Fibroblast of lung (primary cell): Measurements from ENCODE around the gene PRELP.

ENCODE experiments used
- EZH2 ChIP-seq: IDR thresholded peaks from 2 replicates; pipeline ENCODE4 v1.5.1; 2012; ENCODE audit warnings: low read length, control low read depth, mild to moderate bottlenecking; ENCODE audit errors: missing control alignments
- TF ChIP-seq, protein P1 (sequence below), 2 donors: IDR thresholded peaks in 1 of 2; conservative IDR thresholded peaks in 1 of 2; 1 replicate in 1 of 2; 2 replicates in 1 of 2; pipeline ENCODE4 v1.5.1; 2011 to 2012; ENCODE audit warnings: low read length in 2 of 2, control low read depth in 1 of 2, inconsistent platforms in 1 of 2, low read depth in 1 of 2, mild to moderate bottlenecking in 1 of 2

- TF ChIP-seq, protein P1, sequence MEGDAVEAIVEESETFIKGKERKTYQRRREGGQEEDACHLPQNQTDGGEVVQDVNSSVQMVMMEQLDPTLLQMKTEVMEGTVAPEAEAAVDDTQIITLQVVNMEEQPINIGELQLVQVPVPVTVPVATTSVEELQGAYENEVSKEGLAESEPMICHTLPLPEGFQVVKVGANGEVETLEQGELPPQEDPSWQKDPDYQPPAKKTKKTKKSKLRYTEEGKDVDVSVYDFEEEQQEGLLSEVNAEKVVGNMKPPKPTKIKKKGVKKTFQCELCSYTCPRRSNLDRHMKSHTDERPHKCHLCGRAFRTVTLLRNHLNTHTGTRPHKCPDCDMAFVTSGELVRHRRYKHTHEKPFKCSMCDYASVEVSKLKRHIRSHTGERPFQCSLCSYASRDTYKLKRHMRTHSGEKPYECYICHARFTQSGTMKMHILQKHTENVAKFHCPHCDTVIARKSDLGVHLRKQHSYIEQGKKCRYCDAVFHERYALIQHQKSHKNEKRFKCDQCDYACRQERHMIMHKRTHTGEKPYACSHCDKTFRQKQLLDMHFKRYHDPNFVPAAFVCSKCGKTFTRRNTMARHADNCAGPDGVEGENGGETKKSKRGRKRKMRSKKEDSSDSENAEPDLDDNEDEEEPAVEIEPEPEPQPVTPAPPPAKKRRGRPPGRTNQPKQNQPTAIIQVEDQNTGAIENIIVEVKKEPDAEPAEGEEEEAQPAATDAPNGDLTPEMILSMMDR (conservative IDR thresholded peaks at IDR 0.05 in 1 of 2, IDR thresholded peaks at IDR 0.05 in 1 of 2; ENCODE audit: low read depth in 1 of 2, low read length in 2 of 2), result no peak
- TF ChIP-seq EZH2, result no peak
Observed at GRCh38 chr1:203456577-203456976, 19.0 kb upstream of the PRELP start.
